Prostate gland (tissue), 2 donors: ENCODE results near the gene RCOR1. TPM values are rescaled to one million over a fixed set of nuclear protein-coding genes. Genes with fewer than 3 reads are reported as not detected.

Experiments used
- DNase-seq: peaks from one replicate; pipeline ENCODE4 v3.0.0-alpha.2; 2019; ENCODE audit warnings: low spot score
- H3K27ac ChIP-seq, 2 donors: fragments of 200-600 bp; sonication (generic); 2 replicates each; pipeline ENCODE4 v1.5.1; 2017 to 2019
- H3K27me3 ChIP-seq: fragments of 200-600 bp; sonication (generic); replicated peaks from 2 replicates; pipeline ENCODE4 v1.5.1; 2019; ENCODE audit not compliant: insufficient read depth
- H3K36me3 ChIP-seq, 2 donors: fragments of 200-600 bp; sonication (generic); 1 replicate in 1 of 2; 2 replicates in 1 of 2; pipeline versions ENCODE4 v1.5.1 to v1.8.1; 2017 to 2019
- H3K4me1 ChIP-seq: fragments of 200-600 bp; sonication (generic); replicated peaks from 2 replicates; pipeline ENCODE4 v1.5.1; 2019
- H3K4me3 ChIP-seq, 2 donors: fragments of 200-600 bp; sonication (generic); 2 replicates each; pipeline ENCODE4 v1.5.1; 2017 to 2019
- H3K9me3 ChIP-seq: fragments of 200-600 bp; sonication (generic); 2 replicates; pipeline ENCODE4 v1.5.1; 2017
- POLR2A ChIP-seq: fragments of 450-650 bp; IDR thresholded peaks from one replicate; pipeline ENCODE4 v1.6.1; 2016; ENCODE audit warnings: antibody characterized with exemption, mild to moderate bottlenecking
- POLR2AphosphoS5 ChIP-seq: sonication (generic); formaldehyde crosslinking; IDR thresholded peaks from one replicate; pipeline ENCODE4 v1.6.1; 2017; ENCODE audit warnings: antibody characterized with exemption
- WGBS: methylation state at CpG from one replicate; pipeline ENCODE4 v1.1.5; 2018; 5-methylcytosine and 5-hydroxymethylcytosine counted together
- intact Hi-C: fragments of 100-400 bp; cut with DNase I; formaldehyde crosslinking; loops from one replicate; pipeline ENCODE4 v1.14.2; 2022
- total RNA-seq, 2 donors: library from RNA; depleted of rRNA; stranded (reverse); fragments of >200 nt; gene quantifications; one replicate each; pipeline ENCODE4 v1.1.0, GENCODE V29; 2016
- TF ChIP-seq, protein P1 (sequence below), 4 experiments: fragments of 200-600 bp in 2 of 4; fragments of 450-650 bp in 2 of 4; sonication (generic) in 2 of 4; IDR thresholded peaks; 1 replicate in 3 of 4; 2 replicates in 1 of 4; pipeline ENCODE4 v1.5.1; 2016 to 2019; ENCODE audit warnings: antibody characterized with exemption in 4 of 4, mild to moderate bottlenecking in 2 of 4, moderate library complexity in 2 of 4

The RCOR1 gene
- total RNA-seq, 2 donors from 2014 or later, result 14.4 to 26.6 TPM

DNA sequence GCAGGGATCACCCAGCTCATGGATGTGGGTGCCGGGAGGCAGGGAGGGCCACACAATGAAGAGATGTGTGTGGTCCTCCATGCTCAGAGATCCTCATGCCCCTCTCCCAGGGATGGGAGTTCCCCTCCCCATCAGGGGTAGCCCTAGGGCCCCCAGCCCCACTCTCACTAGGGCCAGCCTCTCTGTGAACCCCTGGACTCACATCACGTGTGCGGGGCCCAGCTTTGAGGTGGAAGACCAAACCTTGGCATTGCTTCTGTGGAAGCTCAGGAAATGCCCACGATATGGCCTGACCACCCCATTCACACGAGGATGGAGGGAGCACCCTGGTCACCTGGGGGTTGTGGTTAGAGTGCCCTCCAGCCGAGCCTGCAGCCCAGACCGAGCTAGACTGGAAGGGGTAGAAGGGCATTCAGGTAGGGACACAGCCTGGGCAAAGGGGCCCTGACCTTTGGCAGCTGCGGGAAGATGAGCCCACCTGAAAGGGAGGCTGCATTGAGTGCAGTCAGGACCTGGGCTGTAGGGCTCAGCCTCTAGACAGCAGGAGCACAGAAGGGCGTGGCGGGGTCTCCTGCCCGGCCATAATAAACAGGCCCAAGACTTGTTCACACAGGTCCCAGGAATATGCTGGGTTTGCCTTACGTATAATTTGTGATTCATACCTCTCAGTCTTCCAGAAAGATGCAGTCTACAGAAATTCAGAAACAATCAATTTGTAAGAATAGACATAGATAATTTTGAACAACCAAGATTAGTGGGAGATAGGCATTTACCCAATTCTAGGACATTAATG lies 34.8 kb upstream of the RCOR1 start:
- intact Hi-C loops, result no loop called here
- DNase-seq, result no peak
- H3K36me3 ChIP-seq, result no peaks in the 10 kb centered on the region

DNA sequence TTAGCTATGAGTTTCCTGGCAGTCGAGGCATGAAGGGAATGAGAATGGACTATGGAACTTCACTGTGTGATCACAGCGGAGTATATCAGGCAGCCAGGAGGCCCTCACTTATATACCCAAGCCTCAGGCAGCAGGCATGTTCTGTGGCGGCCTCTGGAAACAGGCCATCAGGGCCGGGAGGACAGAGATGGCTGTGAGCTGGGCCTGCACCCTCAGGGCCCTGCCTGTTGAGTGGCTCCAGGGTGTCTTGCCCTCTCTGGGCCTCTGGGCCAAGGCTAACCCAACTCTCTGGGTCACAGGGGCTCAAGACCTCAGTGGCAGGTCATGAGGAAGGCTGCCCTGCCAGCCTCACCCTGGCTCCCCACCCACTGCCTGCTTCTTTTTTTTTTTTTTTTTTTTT lies 33.9 kb upstream of the RCOR1 start:
- TF ChIP-seq, protein P1, sequence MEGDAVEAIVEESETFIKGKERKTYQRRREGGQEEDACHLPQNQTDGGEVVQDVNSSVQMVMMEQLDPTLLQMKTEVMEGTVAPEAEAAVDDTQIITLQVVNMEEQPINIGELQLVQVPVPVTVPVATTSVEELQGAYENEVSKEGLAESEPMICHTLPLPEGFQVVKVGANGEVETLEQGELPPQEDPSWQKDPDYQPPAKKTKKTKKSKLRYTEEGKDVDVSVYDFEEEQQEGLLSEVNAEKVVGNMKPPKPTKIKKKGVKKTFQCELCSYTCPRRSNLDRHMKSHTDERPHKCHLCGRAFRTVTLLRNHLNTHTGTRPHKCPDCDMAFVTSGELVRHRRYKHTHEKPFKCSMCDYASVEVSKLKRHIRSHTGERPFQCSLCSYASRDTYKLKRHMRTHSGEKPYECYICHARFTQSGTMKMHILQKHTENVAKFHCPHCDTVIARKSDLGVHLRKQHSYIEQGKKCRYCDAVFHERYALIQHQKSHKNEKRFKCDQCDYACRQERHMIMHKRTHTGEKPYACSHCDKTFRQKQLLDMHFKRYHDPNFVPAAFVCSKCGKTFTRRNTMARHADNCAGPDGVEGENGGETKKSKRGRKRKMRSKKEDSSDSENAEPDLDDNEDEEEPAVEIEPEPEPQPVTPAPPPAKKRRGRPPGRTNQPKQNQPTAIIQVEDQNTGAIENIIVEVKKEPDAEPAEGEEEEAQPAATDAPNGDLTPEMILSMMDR (IDR thresholded peaks at IDR 0.05), result no peak
- TF ChIP-seq POLR2A (no peak), POLR2AphosphoS5 (no peak)
- Histone ChIP-seq H3K4me1 (no peaks in the 10 kb centered on the region), H3K4me3 (no peak overlapping the region), H3K9me3 (no peaks in the 10 kb centered on the region), H3K27me3 (no peaks in the 10 kb centered on the region), H3K36me3 (no peaks in the 10 kb centered on the region), H3K27ac (no peak overlapping the region)
- WGBS, result 61% methylated on average over 4 of the region's 4 CpGs
- intact Hi-C loops, result no loop called here
- no peak for DNase-seq

More for the DNA sequence above, 34.8 kb upstream of the RCOR1 start:
- Histone ChIP-seq H3K27ac (no peak overlapping the region), H3K4me3 (no peak overlapping the region), H3K27me3 (no peaks in the 10 kb centered on the region), H3K4me1 (no peaks in the 10 kb centered on the region), H3K9me3 (no peaks in the 10 kb centered on the region)
- WGBS, result 78% methylated on average over 12 of the region's 12 CpGs
- TF ChIP-seq POLR2A, result no peak
- TF ChIP-seq POLR2AphosphoS5, result no peak
- TF ChIP-seq, protein P1 (IDR thresholded peaks at IDR 0.05), result no peak

DNA sequence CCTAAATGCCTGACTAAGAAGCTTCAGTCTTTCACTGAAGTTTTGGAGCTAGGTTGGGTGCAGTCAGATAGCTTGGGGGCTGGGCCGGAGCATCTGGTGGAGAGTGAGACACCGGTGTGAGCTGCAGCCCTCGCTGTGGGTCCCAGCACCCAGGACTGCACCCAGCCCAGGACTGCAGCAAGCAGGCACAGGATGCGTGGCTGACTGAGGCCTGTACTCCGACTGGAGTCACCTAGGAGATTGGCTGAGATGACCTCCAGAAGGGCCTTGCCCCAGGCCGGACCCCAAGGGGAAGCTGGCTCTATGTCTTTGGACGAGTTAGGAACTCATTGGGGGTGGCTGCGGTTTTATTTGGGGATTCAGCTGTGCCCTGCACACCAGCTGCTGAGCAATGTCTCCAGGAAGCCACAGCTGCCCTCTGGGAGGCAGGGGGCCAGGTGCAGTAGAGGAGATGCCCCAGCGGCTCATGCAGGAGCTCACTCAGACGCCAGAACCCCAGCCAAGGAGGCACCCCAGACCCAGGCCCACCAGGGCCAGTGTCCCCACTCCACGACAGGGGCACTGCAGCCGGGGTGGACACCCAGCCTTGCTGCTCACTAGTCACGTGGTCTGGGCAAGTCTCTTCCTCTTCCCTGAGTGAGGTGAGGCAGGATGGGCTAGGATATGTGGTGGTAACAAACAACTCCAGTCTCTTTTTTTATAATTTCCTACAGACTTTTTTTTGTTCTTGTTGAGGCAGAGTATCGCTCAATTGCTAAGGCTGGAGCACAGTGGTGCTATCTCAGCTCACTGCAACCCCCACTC lies 31.8 kb upstream of the RCOR1 start:
- DNase-seq, result no peak
- Histone ChIP-seq H3K36me3 (no peaks in the 10 kb centered on the region), H3K9me3 (no peaks in the 10 kb centered on the region), H3K27me3 (no peaks in the 10 kb centered on the region), H3K4me3 (no peak overlapping the region), H3K27ac (no peak overlapping the region), H3K4me1 (no peaks in the 10 kb centered on the region)
- TF ChIP-seq, protein P1 (IDR thresholded peaks at IDR 0.05), result no peak
- TF ChIP-seq POLR2A (no peak), POLR2AphosphoS5 (no peak)
- WGBS, result 80% methylated on average over 13 of the region's 14 CpGs
- intact Hi-C loops, result no loop called here

- no peaks in the 10 kb centered on the region for H3K4me1 ChIP-seq
- WGBS, result 83% methylated on average over 10 of the region's 10 CpGs
- H3K36me3 ChIP-seq, result no peaks in the 10 kb centered on the region
- no peaks in the 10 kb centered on the region for H3K9me3 ChIP-seq
- intact Hi-C loops, result no loop called here
- no peak overlapping the region for H3K4me3 ChIP-seq
- H3K27me3 ChIP-seq, result no peaks in the 10 kb centered on the region
- H3K27ac ChIP-seq, result no peak overlapping the region
- no peak for DNase-seq
- no peak for TF ChIP-seq POLR2A
- TF ChIP-seq, protein P1 (IDR thresholded peaks at IDR 0.05), result no peak
- TF ChIP-seq POLR2AphosphoS5, result no peak
Measured at GRCh38 chr14:102565331-102565887, 27.0 kb upstream of the RCOR1 start.
